DMS153 (cell line): ENCODE results near the gene CPNE4.

Source experiments
- DNase-seq: peaks from one replicate; lab custom pipeline; 2025; lab: John Stamatoyannopoulos, UW

Gene CPNE4

GRCh38 chr3:131796558-131797198, 238.1 kb downstream of the CPNE4 start:
- DNase-seq, result no peak

DNA sequence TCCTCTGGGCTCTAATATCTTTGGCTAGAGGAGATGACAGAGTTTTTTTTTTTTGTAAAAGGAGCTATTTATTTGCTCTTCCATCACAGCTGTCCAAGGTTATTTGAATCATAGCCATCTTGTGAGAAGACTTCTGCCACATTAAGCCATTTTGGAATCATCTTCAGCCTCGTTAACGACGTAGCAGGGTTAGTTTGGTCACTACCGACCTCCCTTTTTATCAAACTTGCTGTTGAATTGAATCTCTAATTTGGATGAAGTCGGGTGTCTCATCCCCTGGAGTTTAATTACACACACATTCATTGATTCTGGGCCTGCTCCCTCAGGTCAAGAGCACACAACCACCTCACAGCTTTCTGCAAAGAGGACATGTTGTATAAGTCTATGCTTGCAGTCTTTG, 238.7 kb downstream of the CPNE4 start:
- no peak for DNase-seq

DNA sequence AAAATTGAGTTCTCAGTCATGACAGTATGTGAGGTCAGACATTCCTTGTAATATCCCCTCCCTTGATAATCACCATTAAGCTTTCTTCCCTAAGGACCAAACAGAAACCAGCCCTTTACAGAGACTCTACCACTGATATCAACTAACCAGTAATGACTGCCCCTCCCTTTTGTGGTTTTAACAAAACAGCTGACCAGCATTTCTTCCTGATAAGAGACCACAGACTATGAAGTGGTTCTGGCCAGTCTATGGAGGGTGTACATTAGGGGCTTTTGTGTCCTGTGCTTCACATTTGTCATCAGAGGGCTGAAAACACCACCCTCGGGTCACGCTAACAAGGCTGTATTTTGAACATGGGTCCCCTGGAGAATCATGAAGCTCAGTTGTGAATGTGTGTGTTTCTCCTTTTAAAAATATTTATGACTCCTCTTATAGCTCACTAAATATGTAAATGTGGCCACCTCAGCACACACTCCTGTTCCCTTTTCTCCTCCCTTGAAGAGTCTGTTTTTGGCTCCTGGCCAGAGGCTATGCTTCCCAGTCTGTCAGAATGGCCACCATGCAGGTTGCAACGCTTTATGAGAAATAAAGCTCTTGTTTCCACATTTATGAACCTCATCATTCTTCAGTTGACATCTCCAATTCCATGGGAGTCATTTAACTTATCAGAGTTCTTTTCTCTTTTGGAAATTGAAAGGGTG, 239.3 kb downstream of the CPNE4 start:
- peak; percentile 78 for DNase-seq

DNA sequence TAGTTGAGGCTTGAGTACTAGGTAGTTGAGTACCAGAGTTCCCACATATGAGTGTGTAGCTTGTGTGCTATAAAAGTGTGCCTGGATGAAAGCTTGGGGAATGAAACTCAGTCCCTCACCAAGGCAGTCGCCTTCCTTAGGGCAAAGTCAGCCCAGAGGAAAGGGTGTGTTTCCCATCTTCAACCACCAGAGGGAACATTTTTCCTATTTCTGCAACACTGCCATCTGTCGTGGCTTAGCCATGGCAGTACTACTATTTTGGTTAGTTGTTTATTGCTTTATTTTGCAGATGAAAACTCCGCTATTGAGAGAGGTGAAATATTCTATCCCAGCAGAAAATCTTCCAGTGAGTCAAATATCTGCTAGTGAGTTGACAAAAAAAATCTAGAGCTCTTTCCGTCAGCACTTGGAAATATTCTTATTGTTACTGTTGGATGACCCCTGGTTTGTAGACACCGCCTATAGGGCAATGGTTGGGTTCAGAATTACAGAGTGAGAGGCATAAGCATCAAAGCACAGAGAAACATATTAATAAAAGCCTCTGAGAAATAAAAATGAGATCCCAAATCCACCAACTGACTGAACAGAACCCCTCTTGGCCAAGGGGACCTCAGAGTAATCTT, 239.9 kb downstream of the CPNE4 start:
- peak; percentile 45 for DNase-seq

DNA sequence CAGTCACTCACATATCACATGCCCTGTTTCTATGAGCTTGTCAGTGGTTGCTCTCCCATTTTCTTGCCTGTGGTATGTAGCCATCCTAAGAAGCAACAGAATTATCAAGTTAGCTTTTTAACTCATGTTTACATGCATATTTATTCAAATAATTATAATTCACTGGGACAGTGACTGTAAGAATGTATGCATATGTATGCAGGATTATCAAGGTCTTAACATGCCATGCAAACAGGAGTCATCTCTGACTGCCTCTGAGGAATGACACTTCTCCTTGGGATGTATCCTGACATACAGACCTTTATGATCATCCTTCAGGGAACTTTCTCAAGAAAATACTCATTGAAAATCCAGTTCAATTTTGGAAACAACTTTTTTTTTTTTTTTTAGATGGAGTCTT, 240.9 kb downstream of the CPNE4 start:
- DNase-seq, result no peak

DNA sequence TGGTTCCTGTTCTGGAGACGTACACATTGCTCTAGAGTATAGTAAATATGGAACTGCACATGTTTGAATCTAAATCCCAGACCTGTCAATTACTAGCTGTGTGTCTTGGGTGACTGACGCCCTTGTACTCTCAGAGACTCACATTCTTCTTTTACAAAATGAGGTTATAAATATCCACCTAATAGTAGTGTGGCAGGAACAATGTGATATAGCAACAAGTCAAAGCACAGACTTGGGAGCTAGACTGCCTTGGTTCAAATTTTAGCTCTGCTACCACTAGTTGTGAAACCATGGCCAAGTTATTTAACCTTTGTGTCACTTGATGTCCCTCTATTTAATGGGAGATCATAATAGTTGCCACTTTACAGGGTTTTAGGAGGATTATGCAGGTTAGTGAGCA, 245.6 kb downstream of the CPNE4 start:
- DNase-seq, result no peak

DNA sequence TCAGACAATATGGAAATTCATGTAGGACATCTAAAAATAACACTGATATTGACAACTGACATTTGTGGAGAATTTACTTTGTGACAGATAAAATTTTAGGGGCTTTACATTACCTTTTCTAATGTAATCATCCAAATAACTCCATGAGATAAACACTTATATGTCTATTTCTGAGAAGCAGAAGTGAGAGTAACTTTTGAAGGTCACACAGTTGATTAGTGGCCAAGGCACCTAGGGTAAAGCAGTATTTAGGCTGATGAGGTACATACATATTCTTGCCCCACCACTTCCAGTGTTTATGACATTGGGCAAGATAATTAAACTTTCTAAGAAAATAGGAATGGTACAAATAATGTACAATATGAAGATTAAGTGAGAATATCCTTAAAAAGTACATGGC, 248.4 kb downstream of the CPNE4 start:
- DNase-seq, result no peak

DNA sequence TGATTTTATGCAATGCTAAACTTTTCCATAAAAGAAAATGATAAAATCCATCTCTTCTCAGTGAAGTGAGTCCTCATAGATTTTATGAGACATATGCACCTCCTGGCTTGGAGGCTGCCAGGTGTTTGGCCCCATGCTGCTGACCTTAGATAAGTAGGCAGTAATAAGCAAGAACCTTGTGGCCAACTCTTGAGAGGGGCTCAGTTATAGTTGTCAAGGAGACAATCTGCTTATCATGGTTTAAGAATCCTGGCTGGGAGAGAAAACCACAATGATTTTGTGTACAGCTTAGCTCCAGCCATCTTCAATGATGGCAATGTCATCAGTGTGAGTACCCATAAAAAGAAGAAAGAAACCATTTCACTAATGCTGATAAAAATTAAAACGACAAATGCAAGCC, 252.1 kb downstream of the CPNE4 start:
- no peak for DNase-seq

- no peak for DNase-seq
Measured at GRCh38 chr3:131778526-131778925, 256.3 kb downstream of the CPNE4 start.

DNA sequence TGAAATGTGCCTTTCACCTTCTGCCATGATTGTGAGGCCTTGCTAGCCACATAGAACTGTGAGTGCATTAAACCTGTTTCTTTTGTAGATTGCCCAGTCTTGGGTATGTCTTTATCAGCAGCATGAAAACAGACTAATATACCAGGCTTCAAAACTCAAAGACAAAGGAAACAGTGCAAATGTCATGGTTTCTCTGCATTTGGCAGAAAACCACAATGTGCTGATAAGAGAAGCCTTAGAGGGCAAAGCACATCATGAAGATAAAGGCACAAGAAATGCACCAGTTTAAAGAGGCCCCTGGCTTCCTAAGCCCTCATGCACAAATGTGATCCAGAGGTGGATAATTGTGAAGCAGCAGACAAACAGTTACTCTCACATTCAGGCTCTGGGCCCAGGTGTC, 259.2 kb downstream of the CPNE4 start:
- no peak for DNase-seq

DNA sequence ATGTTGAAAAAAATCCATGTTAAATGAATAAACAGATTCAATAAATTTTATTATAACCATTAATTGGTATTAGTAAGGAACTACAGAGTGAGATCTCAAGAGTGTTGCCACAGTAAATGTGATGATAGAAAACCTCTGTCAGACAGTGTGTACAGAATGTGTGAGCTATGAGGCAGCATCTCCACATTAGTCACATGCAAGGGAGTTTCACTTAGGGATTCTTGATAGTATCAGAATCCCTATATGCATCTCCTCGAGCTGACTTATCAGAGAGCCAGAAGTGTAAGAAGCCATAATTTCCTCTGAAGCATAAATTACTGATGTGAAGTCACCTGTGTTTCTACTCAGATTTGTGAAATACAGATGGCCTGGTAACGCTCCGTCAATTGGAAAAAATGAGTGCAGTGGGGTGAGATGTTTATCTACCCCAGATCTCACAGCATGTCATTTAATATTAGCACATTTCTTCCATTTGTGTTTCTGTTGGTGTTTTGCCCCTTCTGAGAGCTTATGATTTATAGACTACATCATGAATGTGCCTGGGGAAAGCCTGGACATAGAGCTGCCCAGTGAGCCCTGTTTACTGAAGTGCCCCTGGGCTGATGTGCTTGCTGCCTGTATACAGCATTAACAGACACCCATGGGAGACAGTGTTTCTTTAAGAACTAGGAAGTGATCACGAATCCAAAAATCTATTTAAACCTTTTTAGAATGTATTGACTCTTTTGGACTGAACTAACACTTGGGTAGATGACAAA, 262.4 kb downstream of the CPNE4 start:
- DNase-seq, result no peak

GRCh38 chr3:131762981-131763564, 271.7 kb downstream of the CPNE4 start:
- no peak for DNase-seq

DNA sequence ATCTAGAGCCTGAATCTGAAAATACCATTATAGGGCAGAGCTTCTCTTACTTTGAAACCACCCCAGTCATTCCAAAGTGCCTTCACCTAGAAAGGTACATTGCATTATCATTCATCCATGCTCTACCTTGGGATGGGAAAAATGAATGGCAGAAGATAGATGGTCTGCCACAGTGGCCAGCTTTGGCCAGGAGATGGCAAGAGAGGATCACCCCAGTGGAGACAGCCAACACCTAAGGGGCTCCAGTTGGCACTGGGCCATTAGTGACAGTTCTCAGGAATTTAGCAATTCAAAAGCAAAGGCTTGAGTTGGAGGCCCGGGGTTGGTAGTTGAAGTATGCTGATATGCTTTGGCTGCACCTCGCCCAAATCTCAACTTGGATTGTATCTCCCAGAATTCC, 278.4 kb downstream of the CPNE4 start:
- DNase-seq, result no peak

GRCh38 chr3:131755380-131755779, 279.4 kb downstream of the CPNE4 start:
- no peak for DNase-seq

DNA sequence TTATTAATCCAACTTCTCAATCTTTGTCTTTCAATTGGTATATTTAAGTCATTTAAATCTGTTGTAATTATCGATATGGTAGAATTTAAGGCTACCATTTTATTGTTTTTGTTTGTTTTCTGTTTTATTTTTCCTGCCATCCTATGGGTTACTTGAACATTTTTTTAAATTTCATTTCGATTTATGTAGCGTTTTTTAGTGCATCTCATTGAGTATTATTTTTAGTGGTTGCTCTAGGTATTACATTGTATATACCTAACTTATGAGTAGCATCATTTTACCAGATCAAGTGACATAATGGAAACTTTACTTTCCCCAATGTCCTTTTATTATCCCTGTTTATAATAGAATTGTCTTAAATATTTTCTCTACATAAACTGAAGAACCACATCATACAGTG, 284.6 kb downstream of the CPNE4 start:
- no peak for DNase-seq

- DNase-seq, result no peak
Measured at GRCh38 chr3:131749826-131750225, 285.0 kb downstream of the CPNE4 start.

DNA sequence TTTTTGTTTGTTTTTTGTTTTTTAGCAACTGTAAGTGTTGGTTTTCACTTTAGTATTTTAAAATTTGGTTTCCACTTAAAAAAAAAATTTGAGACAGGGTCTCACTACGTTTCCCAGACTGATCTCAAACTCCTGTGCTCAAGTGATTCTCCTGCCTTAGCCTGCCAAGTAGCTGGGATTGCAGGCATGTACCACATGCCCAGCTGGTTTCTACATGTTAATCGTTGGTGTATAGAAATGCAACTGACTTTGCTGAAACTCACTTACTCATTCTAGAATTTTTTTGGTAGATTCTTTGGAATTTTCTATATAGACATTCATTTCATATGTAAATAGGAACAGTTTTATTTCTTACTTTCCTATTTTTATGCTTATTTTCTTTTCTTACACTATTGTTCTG, 287.3 kb downstream of the CPNE4 start:
- no peak for DNase-seq

DNA sequence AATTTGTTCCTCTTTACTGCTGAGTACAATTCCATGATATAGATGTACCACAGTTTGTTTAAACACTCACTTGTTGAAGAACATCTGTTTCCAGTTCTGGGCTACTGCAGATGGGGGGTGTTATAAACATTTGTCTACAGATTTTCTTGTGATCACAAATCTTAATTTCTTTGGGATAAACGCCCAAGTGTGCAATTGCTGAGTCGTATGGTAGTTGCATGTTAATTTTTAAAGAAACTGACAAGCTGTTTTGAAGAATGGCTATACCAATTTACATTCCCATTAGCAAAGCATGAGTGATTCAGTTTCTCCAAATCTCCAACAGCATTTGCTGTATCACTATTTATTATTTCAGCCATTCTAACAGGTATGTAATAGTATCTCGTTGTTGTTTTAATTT, 290.0 kb downstream of the CPNE4 start:
- no peak for DNase-seq

GRCh38 chr3:131743126-131743525, 291.7 kb downstream of the CPNE4 start:
- DNase-seq, result no peak

- no peak for DNase-seq
Measured at GRCh38 chr3:131739211-131739610, 295.6 kb downstream of the CPNE4 start.

DNA sequence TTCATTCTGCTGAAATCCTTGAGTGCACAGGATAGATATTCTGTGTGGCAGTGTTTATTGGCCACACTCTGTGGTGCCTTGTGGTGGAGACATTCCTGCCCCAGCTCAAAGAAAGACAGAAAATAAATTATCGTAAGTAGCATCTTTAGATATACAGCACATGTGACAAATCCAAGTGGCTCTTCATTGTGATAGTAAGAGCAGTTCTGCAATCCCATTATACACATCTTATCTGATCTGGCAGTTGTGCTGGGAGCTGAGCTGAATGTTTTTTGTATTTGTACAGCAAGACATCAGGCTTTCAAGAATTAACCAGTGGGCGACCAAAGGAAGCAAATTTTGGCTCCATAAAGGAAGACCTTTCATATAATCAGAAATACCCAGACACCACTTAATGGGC, 296.7 kb downstream of the CPNE4 start:
- no peak for DNase-seq

GRCh38 chr3:131735544-131735943, 299.3 kb downstream of the CPNE4 start:
- no peak for DNase-seq
